Fibroblast of skin of right biceps (primary cell): Measurements from ENCODE around the gene KCNC4.

Experiments
- DNase-seq: peaks from one replicate; pipeline ENCODE4 v3.0.0-alpha.2; 2013

The KCNC4 gene

DNA sequence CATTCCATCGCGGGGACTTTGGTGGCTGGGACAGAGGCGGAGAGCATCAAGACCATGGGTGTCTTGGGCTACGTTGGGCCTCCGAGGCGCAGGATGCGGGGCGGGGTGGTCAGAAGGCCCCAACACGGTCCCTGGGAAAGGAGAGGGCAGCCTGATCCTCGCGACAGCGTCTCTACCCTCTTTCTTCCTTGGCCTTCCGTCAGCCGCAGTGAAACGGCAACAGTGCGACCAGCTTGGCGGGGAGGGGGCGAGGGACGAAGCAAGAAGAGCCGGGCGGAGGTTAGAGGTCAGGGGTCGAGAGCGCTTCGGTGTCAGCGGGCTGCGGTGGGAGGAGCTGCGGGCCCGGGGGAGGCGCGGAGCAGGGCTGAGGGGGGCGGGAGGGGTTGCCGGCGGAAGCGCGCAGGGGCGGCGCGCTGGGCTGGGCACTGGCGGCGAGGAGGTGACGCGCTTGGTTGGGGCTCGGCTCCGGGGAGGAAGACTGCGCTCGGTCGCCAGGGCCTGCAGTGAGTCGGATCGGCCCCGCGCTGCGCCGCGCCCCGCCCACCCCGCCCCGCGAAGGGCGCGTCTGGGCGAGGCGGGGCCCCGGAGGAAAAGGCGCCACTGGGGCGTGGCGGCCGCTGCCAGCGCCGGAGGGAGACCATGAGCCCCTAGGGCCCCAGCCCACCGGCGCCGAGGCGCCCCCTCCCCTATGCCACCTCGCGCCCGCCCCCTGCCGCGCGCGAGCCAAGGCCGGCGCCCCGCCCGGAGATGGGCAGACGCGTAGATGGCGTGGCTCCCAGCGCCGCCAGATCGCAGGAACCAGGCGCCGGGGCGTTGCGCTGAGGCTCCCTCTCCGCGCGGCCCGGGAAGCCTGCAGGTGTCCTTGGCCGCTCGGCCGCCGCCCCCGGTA is at the start of gene KCNC4:
Gene KCNC4 (plus strand): TSS at position 600 of the 889 bp plus-strand sequence. CDS start 1,186 bp downstream, outside the sequence.
- peak; percentile 78 for DNase-seq

DNA sequence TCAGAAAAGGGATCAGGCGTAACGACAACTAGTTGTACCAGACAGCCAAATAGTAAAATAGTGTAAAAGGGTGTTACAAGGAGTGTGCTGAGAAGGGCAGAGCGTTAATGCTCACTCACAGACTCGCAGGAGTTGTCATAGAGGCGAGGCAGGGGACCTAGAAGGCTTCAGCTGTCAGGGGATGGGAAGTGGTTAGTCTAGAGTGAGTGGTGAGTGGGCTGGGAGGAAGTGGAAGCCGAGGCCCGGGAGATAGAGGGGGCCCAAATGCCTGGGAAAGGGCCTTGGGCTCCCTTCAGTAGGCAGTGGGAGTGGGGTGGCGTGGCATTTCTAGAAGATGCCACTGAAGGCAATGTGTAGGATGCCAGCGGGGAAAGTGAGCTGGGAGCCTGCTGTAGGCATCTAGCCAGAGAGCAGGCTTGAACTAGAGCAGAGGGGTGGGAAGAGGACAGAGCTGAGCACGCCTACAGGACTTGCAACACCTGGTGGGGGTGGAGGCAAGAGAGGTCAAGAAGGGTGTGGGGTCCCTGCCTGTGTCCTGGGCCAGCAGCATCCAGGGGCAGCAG is 49.5 kb upstream of the KCNC4 start:
- DNase-seq: no peak

DNA sequence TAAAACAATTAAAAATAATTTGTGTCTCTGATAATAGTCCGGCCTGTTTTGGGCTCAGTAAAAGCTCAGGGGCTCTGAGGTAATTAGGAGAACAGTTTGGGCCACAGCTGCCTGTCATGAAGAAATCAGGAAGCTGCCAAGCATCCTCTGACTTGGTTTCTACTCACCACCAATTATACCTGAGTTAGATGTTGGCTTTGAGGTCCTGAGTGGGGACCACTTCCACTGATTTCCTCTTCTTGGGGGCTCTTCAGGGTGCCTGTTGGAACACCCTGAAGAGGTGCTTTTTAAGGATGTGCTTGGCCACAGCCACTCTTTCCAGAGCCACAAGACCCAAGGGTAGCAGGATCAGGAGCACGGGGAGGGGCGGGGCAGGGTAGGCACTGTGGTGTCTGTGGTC is 48.9 kb upstream of the KCNC4 start:
- DNase-seq: no peak

DNA sequence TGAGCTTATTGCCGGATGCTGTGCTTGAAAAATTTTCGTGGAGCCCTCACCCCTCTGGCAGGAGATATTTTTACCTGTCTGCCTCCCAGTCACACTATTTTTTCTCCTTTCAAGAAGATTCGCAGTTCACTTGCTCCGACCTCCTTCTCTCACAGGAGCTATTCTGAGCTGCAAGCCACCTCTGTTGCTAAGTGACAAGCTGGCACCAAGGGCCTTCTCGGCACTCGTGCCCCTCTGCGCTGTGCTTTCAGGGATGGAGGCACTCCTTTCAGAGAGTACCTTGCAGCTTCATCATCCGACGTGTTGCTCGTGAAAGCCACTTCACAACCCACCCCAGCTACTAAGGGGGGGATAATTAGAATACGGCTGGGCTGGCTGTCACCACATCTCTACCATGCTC is 48.3 kb upstream of the KCNC4 start:
- DNase-seq: no peak

DNA sequence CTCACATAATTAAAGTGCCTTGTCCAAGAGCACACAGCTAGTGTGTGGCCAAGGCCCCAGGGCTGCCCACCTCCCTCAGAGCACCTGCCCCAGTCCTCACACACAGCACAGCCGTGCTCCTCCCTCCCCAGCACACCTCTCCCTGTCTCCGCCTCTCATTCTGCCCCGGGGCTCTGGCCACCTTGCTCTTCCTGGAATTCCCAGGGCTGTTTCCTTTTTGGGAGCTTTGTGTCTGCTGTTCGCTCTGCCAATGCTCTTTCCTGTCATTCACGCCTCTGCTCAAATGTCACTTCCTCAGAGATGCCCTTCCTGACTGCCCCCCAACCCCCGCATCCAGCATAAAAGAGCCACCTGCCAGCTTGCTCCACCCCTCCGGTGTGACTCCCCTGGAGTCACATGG is 46.5 kb upstream of the KCNC4 start:
- no peak for DNase-seq

DNA sequence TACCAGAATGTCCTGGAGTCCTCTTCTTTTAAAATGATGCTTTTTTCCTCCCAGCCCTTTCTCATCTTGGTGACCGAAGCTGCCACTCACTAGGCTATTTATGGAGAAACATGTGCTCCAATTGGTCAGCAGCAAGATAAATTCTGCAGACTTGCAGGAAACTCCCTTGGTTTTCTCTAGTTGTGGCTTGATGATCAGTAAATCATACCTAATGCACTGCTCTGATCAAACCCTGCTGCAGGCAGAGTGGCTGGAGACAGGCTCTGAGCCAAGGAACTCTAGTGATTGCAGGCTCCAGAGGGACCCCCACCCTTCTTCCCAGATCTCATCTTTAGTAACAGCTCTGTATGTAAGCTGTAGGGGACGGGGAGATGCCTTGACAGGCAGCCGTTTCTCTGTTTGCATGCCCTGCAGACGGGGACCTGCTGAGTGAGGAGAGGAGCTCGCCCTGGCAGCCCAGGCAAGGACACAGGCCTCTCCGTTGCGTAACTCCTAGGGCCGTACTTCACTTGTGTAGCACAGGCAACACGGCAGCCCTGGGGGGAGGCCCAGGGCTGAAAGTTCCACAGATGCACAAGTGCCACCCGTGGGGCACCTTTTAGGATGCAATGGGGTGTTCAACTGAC is 45.3 kb upstream of the KCNC4 start:
- no peak for DNase-seq

DNA sequence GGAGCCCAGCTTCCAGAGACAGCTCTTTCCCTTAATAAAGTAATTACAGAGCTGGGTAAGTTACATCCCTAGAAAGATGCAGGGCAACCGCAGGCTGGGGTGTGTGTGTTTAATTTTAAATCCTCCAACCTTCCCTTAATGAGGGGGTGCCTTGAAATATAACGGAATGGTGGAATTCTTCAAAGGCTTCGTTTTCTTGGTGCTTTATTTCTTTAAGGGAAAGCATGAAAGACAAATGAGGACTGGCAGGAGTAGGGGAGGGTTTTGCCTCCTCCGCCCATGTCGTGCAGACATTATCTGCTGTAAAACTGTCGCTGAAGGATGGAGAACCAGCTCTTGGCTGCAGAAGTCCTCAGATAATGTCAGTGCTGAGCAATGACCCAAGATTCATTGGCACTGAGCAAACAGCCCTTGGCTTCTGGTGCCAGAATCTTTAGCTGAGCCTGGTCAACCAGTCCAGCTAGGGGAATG is 44.3 kb upstream of the KCNC4 start:
- no peak for DNase-seq

DNA sequence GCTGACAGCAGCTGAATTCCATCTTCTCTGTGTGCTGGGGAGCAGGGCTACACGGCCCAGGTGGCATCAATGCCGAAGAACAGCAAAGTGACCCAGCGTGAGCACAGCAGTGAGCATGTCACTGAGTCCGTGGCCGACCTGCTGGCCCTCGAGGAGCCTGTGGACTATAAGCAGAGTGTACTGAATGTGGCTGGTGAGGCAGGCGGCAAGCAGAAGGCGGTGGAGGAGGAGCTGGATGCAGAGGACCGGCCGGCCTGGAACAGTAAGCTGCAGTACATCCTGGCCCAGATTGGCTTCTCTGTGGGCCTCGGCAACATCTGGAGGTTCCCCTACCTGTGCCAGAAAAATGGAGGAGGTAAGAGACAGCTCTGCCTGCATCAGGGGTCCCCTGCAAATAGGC is 43.3 kb upstream of the KCNC4 start:
- no peak for DNase-seq

DNA sequence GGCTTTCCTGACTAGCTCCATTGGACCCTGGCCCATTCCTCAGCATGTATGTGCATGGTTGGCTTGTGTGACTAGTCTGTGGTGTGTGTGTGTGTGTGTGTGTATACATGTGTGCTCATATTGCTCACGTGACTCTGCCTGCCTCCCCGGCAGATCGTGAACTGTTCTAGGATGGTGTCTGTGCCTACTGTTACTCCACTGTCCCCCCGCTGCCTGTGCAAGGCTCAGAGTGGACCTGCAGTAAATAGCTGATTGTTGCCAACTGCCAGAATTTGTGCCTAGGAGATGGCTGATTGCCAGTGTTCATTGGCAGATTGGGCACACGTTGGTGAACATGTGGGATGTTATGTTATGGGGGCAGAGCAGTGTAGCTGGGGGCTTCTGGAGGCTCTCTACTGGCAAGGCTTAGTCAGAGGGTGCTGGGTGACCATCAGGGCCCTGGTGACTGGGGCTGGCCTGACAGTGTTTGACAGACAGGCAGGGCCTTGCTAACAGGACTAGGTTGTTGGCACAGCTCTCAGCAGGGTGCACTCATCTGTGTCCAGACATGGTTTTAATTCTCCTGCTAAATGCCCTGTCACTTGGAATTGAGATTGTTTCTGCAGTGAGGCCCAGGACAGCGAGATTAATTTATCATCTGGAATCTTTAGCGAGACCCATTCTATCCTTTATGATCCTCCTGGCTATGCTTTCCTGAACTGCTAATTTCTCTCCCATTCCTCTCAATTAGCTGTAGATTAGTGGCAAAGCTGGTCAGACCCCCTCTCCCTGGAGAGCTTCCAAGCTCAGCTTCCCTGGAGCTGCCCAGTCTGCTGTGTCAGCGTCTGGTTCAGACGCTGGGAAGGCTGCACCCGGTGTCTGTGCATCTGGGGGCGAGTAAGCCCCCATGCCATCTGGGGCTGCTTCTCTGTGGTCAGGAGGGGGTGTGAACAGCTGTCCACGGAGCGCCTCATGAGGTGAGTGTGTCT is 39.1 kb upstream of the KCNC4 start:
- no peak for DNase-seq

DNA sequence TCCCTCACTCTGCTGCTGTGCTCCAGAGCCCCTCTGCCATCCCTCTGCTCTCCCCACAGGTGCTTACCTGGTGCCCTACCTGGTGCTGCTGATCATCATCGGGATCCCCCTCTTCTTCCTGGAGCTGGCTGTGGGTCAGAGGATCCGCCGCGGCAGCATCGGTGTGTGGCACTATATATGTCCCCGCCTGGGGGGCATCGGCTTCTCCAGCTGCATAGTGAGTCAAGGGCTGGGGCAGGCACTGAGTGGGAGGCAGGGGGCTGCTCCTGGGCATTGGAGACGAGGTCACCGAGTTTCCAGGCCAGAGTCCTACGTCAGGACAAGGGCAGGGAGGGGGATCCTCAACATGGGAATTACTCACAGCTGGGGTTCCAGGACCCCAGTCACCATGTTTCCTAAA is 38.1 kb upstream of the KCNC4 start:
- DNase-seq: no peak

DNA sequence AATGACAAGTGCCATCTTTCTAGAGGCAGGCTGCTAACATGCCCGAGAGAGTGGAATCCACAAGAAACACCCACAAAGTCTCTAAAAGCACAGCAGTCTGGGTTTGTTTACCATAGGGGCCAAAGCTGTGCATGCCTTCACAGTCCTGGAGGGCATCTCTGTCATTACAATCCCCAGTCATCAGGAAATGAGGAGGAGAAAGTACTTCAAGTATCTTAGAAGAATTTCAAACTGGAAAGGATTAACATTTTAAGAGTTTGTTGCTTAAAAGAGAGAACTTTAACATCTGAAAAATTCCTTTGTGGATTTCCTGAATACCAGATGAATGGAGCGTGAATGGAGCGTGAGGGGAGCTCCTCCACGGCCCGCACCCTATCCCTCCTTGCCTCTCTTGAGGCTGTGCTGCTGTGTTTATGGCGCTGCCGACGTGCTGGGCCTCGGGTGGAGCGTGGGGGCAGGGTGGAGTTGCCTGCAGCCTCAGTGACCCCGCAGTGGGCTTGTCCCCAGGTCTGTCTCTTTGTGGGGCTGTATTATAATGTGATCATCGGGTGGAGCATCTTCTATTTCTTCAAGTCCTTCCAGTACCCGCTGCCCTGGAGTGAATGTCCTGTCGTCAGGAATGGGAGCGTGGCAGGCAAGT is 36.5 kb upstream of the KCNC4 start:
- no peak for DNase-seq

DNA sequence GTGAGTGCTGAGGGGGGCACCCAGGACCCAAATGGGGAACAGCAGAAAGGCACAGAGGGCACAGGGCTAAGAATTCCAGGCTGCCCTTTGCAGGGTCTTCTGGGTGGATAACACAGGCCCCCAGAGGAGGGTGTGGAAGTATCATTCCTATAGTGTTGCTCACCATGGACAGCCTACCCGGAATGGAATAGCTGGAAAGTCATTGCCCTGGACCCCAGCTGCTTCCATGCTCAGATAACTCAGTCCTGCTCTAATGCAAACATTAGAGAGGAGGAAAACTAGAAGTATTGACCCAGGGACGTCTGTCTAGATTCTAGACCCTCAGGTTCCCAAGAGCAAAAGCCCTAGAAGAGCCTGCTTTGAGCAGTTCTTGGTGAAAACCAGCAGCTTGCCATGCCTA is 35.2 kb upstream of the KCNC4 start:
- no peak for DNase-seq

DNA sequence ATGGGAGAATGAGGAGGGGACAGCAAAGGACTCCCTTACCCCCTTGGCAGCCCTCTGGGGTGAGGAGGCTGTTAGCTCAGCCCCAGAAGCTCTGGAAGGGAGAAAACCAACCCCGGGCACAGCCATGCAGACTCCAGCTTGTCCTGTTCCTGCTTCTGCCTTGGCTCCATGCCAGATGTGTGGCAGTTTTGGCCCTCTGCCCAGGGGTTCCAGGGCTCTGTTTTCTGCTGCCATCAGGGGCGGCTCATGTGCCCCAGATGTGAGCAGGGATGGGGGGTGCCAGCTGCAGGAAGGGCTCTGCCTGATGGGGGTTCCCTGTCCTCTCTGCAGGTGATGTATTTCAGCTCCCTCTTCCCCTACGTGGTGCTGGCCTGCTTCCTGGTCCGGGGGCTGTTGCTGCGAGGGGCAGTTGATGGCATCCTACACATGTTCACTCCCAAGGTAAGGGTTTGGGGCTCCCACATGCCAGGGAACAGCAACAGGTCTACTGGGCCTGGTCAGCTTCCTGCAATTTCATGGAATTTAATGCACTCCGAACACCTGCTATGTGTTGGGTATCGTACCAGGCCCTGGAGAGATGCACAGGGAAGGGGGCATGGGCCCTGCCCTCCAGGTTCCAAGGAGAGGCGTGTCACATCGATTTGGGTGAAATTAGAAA is 33.7 kb upstream of the KCNC4 start:
- no peak for DNase-seq

DNA sequence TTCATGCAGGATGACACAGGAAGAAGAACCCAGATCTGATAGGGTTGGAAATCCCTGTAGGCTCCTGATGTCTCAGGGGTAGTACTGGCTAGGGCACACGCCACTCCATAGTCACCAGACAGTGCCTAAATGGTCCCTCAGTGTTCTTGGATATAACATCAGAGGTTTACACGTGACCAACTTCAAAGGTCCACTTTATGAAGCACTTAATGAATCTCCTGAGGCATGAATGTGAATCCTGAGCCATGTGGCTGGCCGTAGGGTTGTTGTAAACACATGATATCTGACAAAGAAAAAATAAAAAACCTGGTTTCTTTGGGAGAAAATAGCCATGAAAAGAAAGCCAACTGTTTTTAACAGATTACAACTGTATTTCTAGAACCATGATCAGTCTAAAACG is 32.3 kb upstream of the KCNC4 start:
- no peak for DNase-seq

DNA sequence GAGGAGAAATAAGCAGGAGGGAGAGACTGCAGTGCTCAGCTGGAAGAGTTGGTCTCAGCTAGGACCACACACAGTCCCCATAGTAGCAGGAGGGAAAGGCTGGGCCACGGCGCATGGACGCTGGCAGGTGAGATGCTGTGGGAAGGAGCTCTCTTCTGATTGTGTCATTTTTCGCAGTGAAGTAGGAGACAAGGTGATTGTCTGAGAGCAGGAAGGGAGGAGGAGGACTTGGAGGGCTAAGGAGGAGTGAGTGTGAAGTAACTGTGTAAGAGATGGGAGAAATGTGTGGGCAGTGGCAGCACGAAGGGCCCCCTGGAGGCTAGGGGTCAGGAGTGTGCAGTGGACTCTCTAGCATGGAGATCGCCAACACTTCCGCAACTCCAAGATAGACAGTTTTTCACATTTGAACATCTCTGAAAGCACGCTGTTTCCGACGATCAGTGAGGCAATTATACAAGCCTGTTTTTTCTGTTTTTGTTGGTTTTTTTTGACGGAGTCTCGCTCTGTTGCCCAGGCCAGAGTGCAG is 26.4 kb upstream of the KCNC4 start:
- no peak for DNase-seq

DNA sequence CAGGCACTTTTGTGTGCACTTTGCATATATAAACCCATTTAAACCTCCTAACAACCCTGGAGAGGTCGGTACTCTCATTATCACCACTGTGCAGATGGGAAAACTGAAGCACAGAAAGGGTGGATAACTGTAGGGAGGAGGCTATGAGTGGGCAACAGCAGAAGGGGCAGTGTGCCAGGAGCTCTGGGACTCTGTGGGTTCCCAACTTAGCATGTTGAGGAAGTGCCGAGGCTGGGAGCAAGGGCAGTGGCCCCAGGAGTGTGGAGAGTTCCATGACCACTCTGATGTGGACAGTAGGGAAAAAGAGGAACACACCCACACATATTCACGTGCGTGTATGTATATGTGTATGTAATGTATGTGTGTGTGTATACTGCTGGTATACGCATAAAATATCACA is 25.7 kb upstream of the KCNC4 start:
- no peak for DNase-seq

DNA sequence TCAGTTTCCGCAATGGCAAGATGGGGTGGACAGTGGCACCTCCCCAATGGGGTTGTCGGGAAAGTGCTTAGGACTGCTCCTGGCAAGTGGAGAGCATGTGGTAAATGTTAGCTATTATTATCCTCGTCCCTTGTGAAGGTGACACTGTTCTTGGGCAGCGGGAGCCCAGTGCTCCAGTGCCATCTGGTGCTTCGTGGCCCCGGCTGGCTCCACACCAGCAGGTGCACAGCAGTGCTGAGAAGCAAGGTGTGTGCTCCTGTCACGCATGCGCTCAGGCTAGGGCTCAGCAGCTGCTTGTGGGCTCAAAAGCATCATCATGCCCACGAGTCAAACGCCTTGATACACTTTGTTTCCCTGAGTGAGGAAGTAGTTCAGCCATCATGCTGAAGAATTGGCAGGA is 24.9 kb upstream of the KCNC4 start:
- no peak for DNase-seq

DNA sequence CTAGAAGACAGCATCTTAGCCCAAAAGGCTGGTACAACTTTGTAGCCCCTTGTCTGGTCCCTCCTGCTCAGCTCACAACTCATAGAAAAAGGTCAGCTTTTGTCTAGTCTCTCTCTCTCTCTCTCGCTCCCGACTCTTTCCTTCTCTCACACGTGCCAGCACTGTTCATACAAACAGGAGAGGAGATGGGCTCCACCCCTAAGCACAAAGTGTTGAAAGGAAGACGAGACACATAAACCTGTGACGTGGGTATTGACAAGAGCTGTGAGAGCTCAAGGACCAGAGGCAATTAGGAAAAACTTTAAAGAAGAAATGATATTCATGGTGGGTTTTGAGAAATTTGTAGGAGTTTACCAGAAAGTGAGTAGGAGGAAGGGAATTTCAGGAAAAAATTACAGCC is 23.6 kb upstream of the KCNC4 start:
- no peak for DNase-seq

DNA sequence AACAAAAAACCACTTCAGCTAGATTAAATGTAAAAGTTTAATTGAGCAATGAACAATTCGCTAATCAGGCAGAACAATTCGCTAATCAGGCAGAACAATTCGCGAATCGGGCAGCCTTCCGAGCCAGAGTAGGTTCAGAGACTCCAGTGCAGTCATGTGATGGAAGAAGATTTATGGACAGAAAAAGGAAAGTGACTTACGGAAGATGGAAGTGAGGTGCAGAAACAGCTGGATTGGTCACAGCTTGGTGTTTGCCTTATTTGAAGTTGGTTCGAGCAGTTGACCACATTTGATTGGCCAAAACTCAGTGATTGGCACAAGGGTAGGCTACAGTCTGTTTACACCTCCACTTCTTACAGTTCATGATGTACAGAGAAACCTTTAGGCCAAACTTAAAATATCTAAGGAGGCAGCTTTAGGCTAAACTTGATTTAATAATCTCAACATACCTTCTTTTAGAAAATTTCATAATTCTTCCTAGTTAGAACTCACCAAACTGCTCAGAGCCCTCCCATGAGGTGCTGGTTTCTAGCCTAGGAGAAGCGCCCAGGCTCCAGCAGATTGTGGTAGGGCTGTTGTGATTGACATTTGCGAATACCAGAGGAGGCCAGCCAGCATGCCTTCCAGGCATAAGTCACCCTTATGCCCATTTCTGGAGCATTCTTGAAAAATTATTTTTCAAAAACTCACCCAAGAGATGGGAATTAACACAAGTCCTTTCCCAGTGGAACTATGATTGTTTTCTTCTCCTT is 22.8 kb upstream of the KCNC4 start:
- peak; percentile 43 for DNase-seq

DNA sequence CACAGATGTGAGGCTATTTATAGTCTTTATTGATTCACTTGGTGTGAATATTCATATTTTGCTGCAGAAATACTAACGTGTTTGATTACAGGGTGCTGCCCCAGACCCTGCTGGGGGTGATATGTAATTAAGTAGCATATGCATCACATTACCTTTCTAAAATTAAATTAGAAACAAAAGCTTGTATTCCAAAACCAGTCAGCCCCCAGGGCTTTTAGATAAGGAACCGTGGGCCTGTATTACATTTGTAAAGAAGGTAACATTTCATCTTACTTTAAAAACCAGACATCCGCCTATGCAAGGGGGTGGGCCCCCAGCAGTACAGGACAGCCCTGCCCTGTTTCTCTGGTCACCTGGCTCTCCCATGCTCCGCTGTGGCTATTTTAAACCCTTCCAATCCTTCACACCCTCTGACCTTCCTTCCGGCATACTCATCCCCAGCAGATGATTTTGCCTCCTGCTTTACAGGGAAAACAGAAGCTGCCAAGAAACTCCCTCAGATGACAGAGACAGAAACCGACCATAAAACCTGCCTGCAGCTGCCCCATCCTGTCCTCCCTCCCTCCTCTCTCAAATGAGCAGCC is 22.0 kb upstream of the KCNC4 start:
- DNase-seq: peak; percentile 37
